Smooth muscle cell (in vitro differentiated cells): Measurements from ENCODE around the gene AGBL1. TPM values are rescaled to one million over a fixed set of nuclear protein-coding genes. Genes with fewer than 3 reads are reported as not detected.

Experiments used
- DNase-seq: peaks from one replicate; lab custom pipeline; 2025; ENCODE audit not compliant: unreplicated experiment; lab: John Stamatoyannopoulos, UW
- H2AFZ ChIP-seq: fragments of 200-600 bp; sonication (generic); 2 replicates; pipeline ENCODE4 v1.6.0; 2016; ENCODE audit warnings: antibody characterized with exemption, low read depth, mild to moderate bottlenecking
- H3F3A ChIP-seq: fragments of 200-600 bp; sonication (generic); 2 replicates; pipeline ENCODE4 v1.6.0; 2017; ENCODE audit warnings: antibody characterized with exemption, low read depth
- H3K27ac ChIP-seq: fragments of 200-600 bp; sonication (generic); 2 replicates; pipeline ENCODE4 v1.5.1; 2016; ENCODE audit warnings: low read depth, mild to moderate bottlenecking
- H3K27me3 ChIP-seq: fragments of 200-600 bp; sonication (generic); 2 replicates; pipeline ENCODE4 v1.6.1; 2016; ENCODE audit warnings: low read depth, mild to moderate bottlenecking
- H3K36me3 ChIP-seq: fragments of 200-600 bp; sonication (generic); 2 replicates; pipeline ENCODE4 v1.5.1; 2016; ENCODE audit warnings: low read depth
- H3K4me1 ChIP-seq: fragments of 200-600 bp; sonication (generic); 2 replicates; pipeline ENCODE4 v1.5.1; 2016; ENCODE audit warnings: low read depth
- H3K4me2 ChIP-seq: fragments of 200-600 bp; sonication (generic); 2 replicates; pipeline ENCODE4 v1.6.0; 2016; ENCODE audit warnings: mild to moderate bottlenecking
- H3K4me3 ChIP-seq: fragments of 200-600 bp; sonication (generic); 2 replicates; pipeline ENCODE4 v1.5.1; 2016; ENCODE audit warnings: mild to moderate bottlenecking
- H3K79me2 ChIP-seq: fragments of 200-600 bp; sonication (generic); 2 replicates; pipeline ENCODE4 v1.6.0; 2016; ENCODE audit warnings: low read depth, mild to moderate bottlenecking
- H3K9ac ChIP-seq: fragments of 200-600 bp; sonication (generic); 2 replicates; pipeline ENCODE4 v1.6.0; 2016; ENCODE audit warnings: low read depth
- H3K9me3 ChIP-seq: fragments of 200-600 bp; sonication (generic); replicated peaks from 2 replicates; pipeline ENCODE4 v1.5.1; 2016; ENCODE audit warnings: low read depth
- H4K20me1 ChIP-seq: fragments of 200-600 bp; sonication (generic); 2 replicates; pipeline ENCODE4 v1.6.0; 2016; ENCODE audit warnings: low read depth
- WGBS: methylation state at CpG from one replicate; pipeline ENCODE4 v1.1.7; 2016; ENCODE audit warnings: low lambda C conversion rate; 5-methylcytosine and 5-hydroxymethylcytosine counted together
- polyA plus RNA-seq: library from polyadenylated mRNA; unstranded; fragments of >200 nt; fragmentation: Nextera tagmentation; extraction: Ambion mirVana; gene quantifications from 2 replicates; pipeline ENCODE4 v1.2.1, GENCODE V29; 2016
- total RNA-seq: library from RNA; depleted of rRNA; stranded (reverse); fragments of >200 nt; gene quantifications from 2 replicates; pipeline ENCODE4 v1.2.3, GENCODE V29; 2014
- TF ChIP-seq, protein P1 (sequence below): fragments of 200-600 bp; sonication (generic); IDR thresholded peaks from 2 replicates; pipeline ENCODE4 v1.5.1; 2017; ENCODE audit warnings: borderline replicate concordance, mild to moderate bottlenecking, antibody characterized with exemption; ENCODE audit not compliant: insufficient read depth, poor library complexity, severe bottlenecking

The AGBL1 gene
- total and polyA plus RNA-seq, 2 experiments from 2014 or later, result not detected

DNA sequence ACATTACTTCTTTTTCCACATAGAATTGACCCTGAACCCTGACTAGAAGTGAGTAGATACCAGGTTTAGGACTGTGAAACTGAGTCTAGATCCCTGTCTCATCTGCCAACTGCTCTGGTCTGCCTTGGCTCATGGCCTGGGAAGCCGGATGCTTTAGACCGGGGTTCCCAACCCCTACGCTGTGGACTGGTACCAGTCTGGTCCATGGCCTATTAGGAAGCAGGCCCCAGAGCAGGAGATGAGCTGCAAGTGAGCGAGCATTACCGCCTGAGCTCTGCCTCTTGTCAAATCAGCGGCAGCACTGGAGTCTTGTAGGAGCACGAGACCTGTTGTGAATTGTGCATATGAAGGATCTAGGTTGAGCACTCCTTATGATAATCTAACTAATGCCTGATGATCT lies 734.2 kb downstream of the AGBL1 start:
- H3K4me1 ChIP-seq, result no peaks in the 10 kb centered on the region
- H3K9me3 ChIP-seq, result no peaks in the 10 kb centered on the region
- no peaks in the 10 kb centered on the region for H3K27me3 ChIP-seq
- no peak overlapping the region for H3K4me2 ChIP-seq
- no peak overlapping the region for H3K27ac ChIP-seq
- no peaks in the 10 kb centered on the region for H3K36me3 ChIP-seq
- H2AFZ ChIP-seq, result no peak overlapping the region
- no peaks in the 10 kb centered on the region for H4K20me1 ChIP-seq
- no peak for DNase-seq
- H3K79me2 ChIP-seq, result no peaks in the 10 kb centered on the region
- H3K9ac ChIP-seq, result no peak overlapping the region
- H3F3A ChIP-seq, result no peaks in the 10 kb centered on the region
- WGBS, result 95% methylated on average over 7 of the region's 7 CpGs
- H3K4me3 ChIP-seq, result no peak overlapping the region
- TF ChIP-seq, protein P1, sequence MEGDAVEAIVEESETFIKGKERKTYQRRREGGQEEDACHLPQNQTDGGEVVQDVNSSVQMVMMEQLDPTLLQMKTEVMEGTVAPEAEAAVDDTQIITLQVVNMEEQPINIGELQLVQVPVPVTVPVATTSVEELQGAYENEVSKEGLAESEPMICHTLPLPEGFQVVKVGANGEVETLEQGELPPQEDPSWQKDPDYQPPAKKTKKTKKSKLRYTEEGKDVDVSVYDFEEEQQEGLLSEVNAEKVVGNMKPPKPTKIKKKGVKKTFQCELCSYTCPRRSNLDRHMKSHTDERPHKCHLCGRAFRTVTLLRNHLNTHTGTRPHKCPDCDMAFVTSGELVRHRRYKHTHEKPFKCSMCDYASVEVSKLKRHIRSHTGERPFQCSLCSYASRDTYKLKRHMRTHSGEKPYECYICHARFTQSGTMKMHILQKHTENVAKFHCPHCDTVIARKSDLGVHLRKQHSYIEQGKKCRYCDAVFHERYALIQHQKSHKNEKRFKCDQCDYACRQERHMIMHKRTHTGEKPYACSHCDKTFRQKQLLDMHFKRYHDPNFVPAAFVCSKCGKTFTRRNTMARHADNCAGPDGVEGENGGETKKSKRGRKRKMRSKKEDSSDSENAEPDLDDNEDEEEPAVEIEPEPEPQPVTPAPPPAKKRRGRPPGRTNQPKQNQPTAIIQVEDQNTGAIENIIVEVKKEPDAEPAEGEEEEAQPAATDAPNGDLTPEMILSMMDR, result no peak

- Histone ChIP-seq H3K9me3 (no peaks in the 10 kb centered on the region), H3K27ac (no peak overlapping the region), H3K9ac (no peak overlapping the region), H2AFZ (no peak overlapping the region), H3K36me3 (no peaks in the 10 kb centered on the region), H3K79me2 (no peaks in the 10 kb centered on the region), H3K4me3 (no peak overlapping the region), H3K4me1 (no peaks in the 10 kb centered on the region), H4K20me1 (no peaks in the 10 kb centered on the region), H3K27me3 (peaks cover 7% of the 10 kb centered on the region), H3F3A (no peaks in the 10 kb centered on the region), H3K4me2 (no peak overlapping the region)
- no peak for DNase-seq
- TF ChIP-seq, protein P1, result no peak
- 44% methylated on average over 1 of the region's 1 CpG for WGBS
These were observed 749.6 kb downstream of the AGBL1 start for GRCh38 chr15:86829245-86829644.

DNA sequence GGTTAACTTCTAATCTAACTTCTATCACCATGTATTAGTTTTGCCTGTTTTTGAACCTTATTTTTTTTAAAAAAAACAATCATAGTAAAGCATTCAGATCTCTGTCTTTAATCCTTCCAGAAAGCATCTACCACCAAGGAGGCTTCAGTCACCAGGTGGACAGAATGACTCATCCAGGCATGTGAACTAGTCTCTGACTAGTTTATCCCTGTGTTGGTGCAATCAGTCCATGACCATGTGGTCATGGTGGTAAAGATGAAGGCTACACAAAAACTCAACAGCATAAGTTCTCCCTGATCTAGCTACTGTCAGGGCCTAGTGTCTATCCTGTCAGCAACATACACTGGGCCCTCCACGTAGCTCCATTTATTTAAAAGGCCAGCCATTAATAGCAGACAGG lies 750.6 kb downstream of the AGBL1 start:
- no peak overlapping the region for H3K9ac ChIP-seq
- H3K4me1 ChIP-seq, result no peaks in the 10 kb centered on the region
- no peaks in the 10 kb centered on the region for H3K9me3 ChIP-seq
- no peaks in the 10 kb centered on the region for H3K79me2 ChIP-seq
- peaks cover 7% of the 10 kb centered on the region for H3K27me3 ChIP-seq
- H2AFZ ChIP-seq, result no peak overlapping the region
- no peaks in the 10 kb centered on the region for H4K20me1 ChIP-seq
- no peaks in the 10 kb centered on the region for H3K36me3 ChIP-seq
- H3K4me3 ChIP-seq, result no peak overlapping the region
- TF ChIP-seq, protein P1, result no peak
- no peak for DNase-seq
- H3K27ac ChIP-seq, result no peak overlapping the region
- no peak overlapping the region for H3K4me2 ChIP-seq
- no peaks in the 10 kb centered on the region for H3F3A ChIP-seq
- 96% methylated on average over 1 of the region's 1 CpG for WGBS

GRCh38 chr15:86833595-86833994 lies 753.9 kb downstream of the AGBL1 start:
- TF ChIP-seq, protein P1, result no peak
- Histone ChIP-seq H3K9ac (no peak overlapping the region), H3K36me3 (no peaks in the 10 kb centered on the region), H3K79me2 (no peaks in the 10 kb centered on the region), H2AFZ (no peak overlapping the region), H3K4me2 (no peak overlapping the region), H3K27ac (no peak overlapping the region), H4K20me1 (no peaks in the 10 kb centered on the region), H3K4me1 (no peaks in the 10 kb centered on the region), H3K4me3 (no peak overlapping the region), H3K9me3 (no peaks in the 10 kb centered on the region), H3F3A (no peaks in the 10 kb centered on the region), H3K27me3 (no peaks in the 10 kb centered on the region)
- DNase-seq, result no peak
- WGBS, result 82% methylated on average over 2 of the region's 2 CpGs
